ENCODE data around the gene SPATA31E1. TPM values are rescaled to one million over a fixed set of nuclear protein-coding genes. Genes with fewer than 3 reads are reported as not detected.

Gene SPATA31E1
- total and polyA plus RNA-seq, 9 of the 15 experiments (the other 6 are each of a cell fraction or from before 2014, with no cell fraction given) = not detected

GRCh38 chr9:87888501-87888900, 5.8 kb downstream of the SPATA31E1 start (continued):
- TF ChIP-seq TFAP4 (CRISPR knock-in tag; IDR thresholded peaks at IDR 0.05; ENCODE audit: borderline replicate concordance) = no peak
- no peak for TF ChIP-seq ZKSCAN8 (CRISPR knock-in tag; IDR thresholded peaks at IDR 0.05)
- no peak for TF ChIP-seq CHD7 (IDR thresholded peaks at IDR 0.05; ENCODE audit: low read depth, low read length)

All from K562 (cell line).